Glomerular visceral epithelial cell (primary cell): Measurements from ENCODE around the gene VPS41.
"Not testable (repeated sequence)": the region's sequence is repeated elsewhere in the genome, so short reads cannot be mapped to it uniquely, and the experiment has no call there.

ENCODE experiments used
- DNase-seq: peaks from one replicate; pipeline ENCODE4 v3.0.0-alpha.2; 2016; ENCODE audit errors: extremely low spot score

Gene VPS41

GRCh38 chr7:38855867-38856266 is 53.1 kb downstream of the VPS41 start:
- DNase-seq, result no peak

GRCh38 chr7:38855386-38855785 is 53.6 kb downstream of the VPS41 start:
- DNase-seq, result no peak

- DNase-seq, result not testable (repeated sequence)
These were observed 54.0 kb downstream of the VPS41 start for GRCh38 chr7:38854947-38855346.

GRCh38 chr7:38851321-38851720 is 57.7 kb downstream of the VPS41 start:
- DNase-seq, result no peak

- DNase-seq, result no peak
These were observed 62.7 kb downstream of the VPS41 start for GRCh38 chr7:38846280-38846679.

GRCh38 chr7:38844952-38845563 is 63.9 kb downstream of the VPS41 start:
- DNase-seq, result no peak

GRCh38 chr7:38842746-38843145 is 66.2 kb downstream of the VPS41 start:
- no peak for DNase-seq

- DNase-seq, result peak; percentile 41
These were observed 68.1 kb downstream of the VPS41 start for GRCh38 chr7:38840736-38841460.

GRCh38 chr7:38839851-38840250 is 69.1 kb downstream of the VPS41 start:
- no peak for DNase-seq

- DNase-seq, result no peak
These were observed 70.1 kb downstream of the VPS41 start for GRCh38 chr7:38838725-38839385.

- DNase-seq, result no peak
These were observed 74.6 kb downstream of the VPS41 start for GRCh38 chr7:38834357-38834756.

GRCh38 chr7:38833329-38833728 is 75.7 kb downstream of the VPS41 start:
- DNase-seq, result no peak

GRCh38 chr7:38831259-38831996 is 77.6 kb downstream of the VPS41 start:
- DNase-seq, result no peak

GRCh38 chr7:38830826-38831225 is 78.2 kb downstream of the VPS41 start:
- no peak for DNase-seq

- DNase-seq, result no peak
These were observed 79.4 kb downstream of the VPS41 start for GRCh38 chr7:38829488-38830165.

- DNase-seq, result no peak
These were observed 81.0 kb downstream of the VPS41 start for GRCh38 chr7:38828026-38828425.

- DNase-seq, result no peak
These were observed 83.1 kb downstream of the VPS41 start for GRCh38 chr7:38825721-38826440.

- DNase-seq, result no peak
These were observed 84.0 kb downstream of the VPS41 start for GRCh38 chr7:38824948-38825347.

GRCh38 chr7:38822549-38822948 is 86.4 kb downstream of the VPS41 start:
- no peak for DNase-seq

GRCh38 chr7:38820571-38820970 is 88.4 kb downstream of the VPS41 start:
- no peak for DNase-seq

GRCh38 chr7:38819463-38819862 is 89.5 kb downstream of the VPS41 start:
- no peak for DNase-seq
